Tibial artery (tissue), 4 donors: Measurements from ENCODE around the gene SLC4A1AP.
"Not testable (repeated sequence)": the region's sequence is repeated elsewhere in the genome, so short reads cannot be mapped to it uniquely, and the experiment has no call there.

Experiments
- DNase-seq, 2 donors: peaks; one replicate each; pipeline ENCODE4 v3.0.0-alpha.2; 2019
- H3K27ac ChIP-seq, 2 donors: fragments of 200-600 bp; sonication (generic) in 1 of 2; 1 replicate in 1 of 2; 2 replicates in 1 of 2; pipeline ENCODE4 v1.5.1; 2018 to 2019; ENCODE audit warnings: mild to moderate bottlenecking in 1 of 2
- H3K27me3 ChIP-seq, 2 donors: fragments of 200-600 bp; sonication (generic) in 1 of 2; one replicate each; pipeline versions ENCODE4 v1.5.1 to v1.6.0; 2016 to 2019
- H3K36me3 ChIP-seq, 3 donors: fragments of 200-600 bp; sonication (generic) in 2 of 3; one replicate each; pipeline ENCODE4 v1.5.1; 2016 to 2019; ENCODE audit warnings: mild to moderate bottlenecking in 2 of 3
- H3K4me1 ChIP-seq, 4 donors: fragments of 200-600 bp; sonication (generic) in 2 of 4; 1 replicate in 3 of 4; 2 replicates in 1 of 4; pipeline ENCODE4 v1.5.1; 2016 to 2019
- H3K4me3 ChIP-seq, 2 donors: fragments of 200-600 bp; sonication (generic) in 1 of 2; 1 replicate in 1 of 2; 2 replicates in 1 of 2; pipeline ENCODE4 v1.5.1; 2018 to 2019; ENCODE audit warnings: mild to moderate bottlenecking in 2 of 2
- H3K9me3 ChIP-seq, 3 donors: fragments of 200-600 bp; sonication (generic) in 1 of 3; one replicate each; pipeline ENCODE4 v1.5.1; 2016 to 2019
- CTCF ChIP-seq, 2 experiments: fragments of 200-600 bp in 1 of 2; fragments of 450-650 bp in 1 of 2; IDR thresholded peaks; one replicate each; pipeline ENCODE4 v1.5.1; 2017 to 2019; ENCODE audit warnings: antibody characterized with exemption in 2 of 2, mild to moderate bottlenecking in 1 of 2, moderate library complexity in 1 of 2
- intact Hi-C: fragments of 100-400 bp; cut with DNase I; formaldehyde crosslinking; loops from one replicate; pipeline ENCODE4 v1.15.0; 2023; ENCODE audit warnings: low total_unique reads

The SLC4A1AP gene

GRCh38 chr2:27683390-27684071 lies 19.8 kb downstream of the SLC4A1AP start:
- H3K27ac ChIP-seq: peak overlapping the region; percentile 25 to 71
- H3K36me3 ChIP-seq: peaks cover 47 to 82% (median 47%) of the 10 kb centered on the region in 3 donors

DNA sequence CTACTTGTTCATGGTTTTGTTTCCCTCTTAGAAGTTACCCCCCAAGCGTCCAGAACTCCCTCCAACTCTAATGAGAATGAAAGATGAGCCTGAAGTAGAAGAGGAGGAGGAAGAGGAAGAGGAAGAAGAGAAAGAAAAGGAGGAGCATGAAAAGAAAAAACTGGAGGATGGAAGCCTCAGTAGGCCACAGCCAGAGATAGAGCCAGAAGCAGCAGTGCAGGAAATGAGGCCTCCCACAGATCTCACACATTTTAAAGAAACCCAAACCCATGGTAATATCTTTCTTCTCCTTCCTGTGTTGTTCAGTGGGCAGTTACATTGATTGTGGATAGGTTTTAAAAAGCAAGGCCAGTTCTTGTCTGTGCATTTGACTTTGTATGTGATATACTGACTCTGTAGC lies 21.3 kb downstream of the SLC4A1AP start:
- H3K27ac ChIP-seq, H3K9me3 ChIP-seq, H3K4me3 ChIP-seq, DNase-seq, H3K27me3 ChIP-seq, intact Hi-C loops: not testable (repeated sequence)
- H3K4me1 ChIP-seq: peaks cover 0 to 26% (median 11%) of the 10 kb centered on the region in 4 donors
- peaks cover 49 to 77% (median 50%) of the 10 kb centered on the region in 3 donors for H3K36me3 ChIP-seq

More at GRCh38 chr2:27683390-27684071, 19.8 kb downstream of the SLC4A1AP start:
- no peak overlapping the region for H3K4me3 ChIP-seq
- no peaks in the 10 kb centered on the region for H3K27me3 ChIP-seq
- TF ChIP-seq CTCF (IDR thresholded peaks at IDR 0.05): peak; percentile 78 to 88
- DNase-seq: peak; percentile 75 to 76
- peaks cover 0 to 26% (median 11%) of the 10 kb centered on the region in 4 donors for H3K4me1 ChIP-seq
- intact Hi-C loops: no loop called here
- no peaks in the 10 kb centered on the region for H3K9me3 ChIP-seq

DNA sequence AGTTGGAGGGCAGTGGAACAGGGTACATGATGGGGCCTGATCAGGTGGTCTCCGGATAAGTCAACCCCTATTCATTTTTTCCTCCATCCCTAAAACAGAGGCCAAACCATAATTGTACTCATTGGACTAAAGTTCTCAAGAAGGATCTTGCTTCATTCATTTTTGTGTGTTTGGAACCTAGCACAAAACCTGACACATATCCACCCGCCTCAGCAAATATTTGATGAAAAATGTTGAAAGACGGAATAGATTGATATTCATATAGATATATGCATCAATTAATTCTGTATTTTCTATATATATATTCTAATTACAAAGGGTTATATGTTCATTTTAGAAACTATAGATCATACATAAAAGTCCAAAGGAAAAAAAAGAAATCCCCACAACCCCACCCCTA lies 21.9 kb downstream of the SLC4A1AP start:
- Histone ChIP-seq H3K27ac (no peak overlapping the region), H3K36me3 (peaks cover 46 to 77% (median 49%) of the 10 kb centered on the region in 3 donors), H3K9me3 (no peaks in the 10 kb centered on the region), H3K4me3 (no peak overlapping the region), H3K27me3 (no peaks in the 10 kb centered on the region), H3K4me1 (peaks cover 0 to 26% (median 11%) of the 10 kb centered on the region in 4 donors)
- DNase-seq: no peak
- no peak for TF ChIP-seq CTCF (IDR thresholded peaks at IDR 0.05)
- intact Hi-C loops: no loop called here

- no peak overlapping the region for H3K27ac ChIP-seq
- DNase-seq: no peak
- H3K4me3 ChIP-seq: no peak overlapping the region
- H3K27me3 ChIP-seq: no peaks in the 10 kb centered on the region
- peaks cover 44 to 73% (median 49%) of the 10 kb centered on the region in 3 donors for H3K36me3 ChIP-seq
- TF ChIP-seq CTCF (IDR thresholded peaks at IDR 0.05): no peak
- no peaks in the 10 kb centered on the region for H3K9me3 ChIP-seq
- peaks cover 0 to 16% (median 7%) of the 10 kb centered on the region in 4 donors for H3K4me1 ChIP-seq
- intact Hi-C loops: no loop called here
Observed at GRCh38 chr2:27687232-27687631, 23.5 kb downstream of the SLC4A1AP start.

- H3K4me3 ChIP-seq: no peak overlapping the region
- H3K9me3 ChIP-seq: no peaks in the 10 kb centered on the region
- peaks cover 55 to 78% (median 61%) of the 10 kb centered on the region in 3 donors for H3K36me3 ChIP-seq
- no peaks in the 10 kb centered on the region for H3K27me3 ChIP-seq
- H3K27ac ChIP-seq: no peak overlapping the region
- intact Hi-C loops: no loop called here
- H3K4me1 ChIP-seq: no peaks in the 10 kb centered on the region
- no peak for DNase-seq
- TF ChIP-seq CTCF (IDR thresholded peaks at IDR 0.05): no peak
Observed at GRCh38 chr2:27689424-27689823, 25.7 kb downstream of the SLC4A1AP start.

- H3K4me3 ChIP-seq: no peak overlapping the region
- no peak for TF ChIP-seq CTCF (IDR thresholded peaks at IDR 0.05)
- intact Hi-C loops: no loop called here
Observed at GRCh38 chr2:27690052-27690451, 26.4 kb downstream of the SLC4A1AP start.

More at GRCh38 chr2:27690052-27690451, 26.4 kb downstream of the SLC4A1AP start:
- Histone ChIP-seq H3K9me3 (no peaks in the 10 kb centered on the region), H3K27me3 (no peaks in the 10 kb centered on the region), H3K27ac (no peak overlapping the region), H3K4me1 (no peaks in the 10 kb centered on the region), H3K36me3 (peaks cover 56 to 79% (median 59%) of the 10 kb centered on the region in 3 donors)
- DNase-seq: no peak
